H9 (cell line): ENCODE results near the gene FAM24B. TPM values are rescaled to one million over a fixed set of nuclear protein-coding genes. Genes with fewer than 3 reads are reported as not detected.

ENCODE experiments used
- DNase-seq: peaks from one replicate; pipeline ENCODE4 v3.0.0-alpha.2; 2017
- H2AFZ ChIP-seq: one replicate; pipeline ENCODE4 v1.6.1; 2013; ENCODE audit warnings: mild to moderate bottlenecking, low read length, control low read depth, moderate library complexity
- H2AK5ac ChIP-seq: 2 replicates; pipeline ENCODE4 v1.6.1; 2013; ENCODE audit warnings: low read length, control low read depth, mixed read lengths; ENCODE audit not compliant: insufficient read length
- H2BK120ac ChIP-seq: one replicate; pipeline ENCODE4 v1.6.1; 2013; ENCODE audit warnings: low read depth, mild to moderate bottlenecking, low read length, control low read depth, inconsistent platforms; ENCODE audit not compliant: poor library complexity, severe bottlenecking
- H2BK12ac ChIP-seq: 2 replicates; pipeline ENCODE4 v1.6.1; 2013; ENCODE audit warnings: low read length, control low read depth, mixed read lengths, low read depth; ENCODE audit not compliant: insufficient read length
- H2BK15ac ChIP-seq: 2 replicates; pipeline ENCODE4 v1.6.1; 2013; ENCODE audit warnings: low read depth, low read length, control low read depth
- H2BK20ac ChIP-seq: one replicate; pipeline ENCODE4 v1.6.1; 2013; ENCODE audit warnings: low read depth, mild to moderate bottlenecking, low read length, control low read depth, inconsistent platforms; ENCODE audit not compliant: poor library complexity, severe bottlenecking
- H2BK5ac ChIP-seq: 2 replicates; pipeline ENCODE4 v1.6.1; 2013; ENCODE audit warnings: low read length, control low read depth, mixed read lengths; ENCODE audit not compliant: insufficient read length
- H3K14ac ChIP-seq: 2 replicates; pipeline ENCODE4 v1.6.1; 2013; ENCODE audit warnings: low read length, control low read depth; ENCODE audit not compliant: insufficient read depth
- H3K18ac ChIP-seq: 2 replicates; pipeline ENCODE4 v1.6.1; 2013; ENCODE audit warnings: low read depth, mild to moderate bottlenecking, mixed read lengths, low read length, control low read depth; ENCODE audit not compliant: insufficient read length
- H3K23ac ChIP-seq: 2 replicates; pipeline ENCODE4 v1.6.1; 2013; ENCODE audit warnings: low read length, control low read depth, mixed read lengths, low read depth; ENCODE audit not compliant: insufficient read length
- H3K23me2 ChIP-seq: 2 replicates; pipeline ENCODE4 v1.6.1; 2013; ENCODE audit warnings: low read depth, mild to moderate bottlenecking, mixed read lengths, low read length, control low read depth; ENCODE audit not compliant: insufficient read length, poor library complexity, severe bottlenecking
- H3K27ac ChIP-seq: 2 replicates; pipeline ENCODE4 v1.5.1; 2013; ENCODE audit warnings: low read length, control low read depth, mixed read lengths, low read depth; ENCODE audit not compliant: insufficient read length
- H3K27me3 ChIP-seq: 2 replicates; pipeline ENCODE4 v1.6.1; 2013; ENCODE audit warnings: low read length, control low read depth, inconsistent platforms; ENCODE audit not compliant: insufficient read depth
- H3K4ac ChIP-seq: 2 replicates; pipeline ENCODE4 v1.6.1; 2013; ENCODE audit warnings: low read depth, mild to moderate bottlenecking, control low read depth, inconsistent platforms, low read length, moderate library complexity
- H3K4me1 ChIP-seq: 2 replicates; pipeline ENCODE4 v1.6.1; 2013; ENCODE audit warnings: low read length, control low read depth, inconsistent platforms; ENCODE audit not compliant: insufficient read depth
- H3K4me2 ChIP-seq: 2 replicates; pipeline ENCODE4 v1.6.1; 2013; ENCODE audit warnings: low read length, control low read depth, mixed read lengths; ENCODE audit not compliant: insufficient read length, insufficient read depth
- H3K56ac ChIP-seq: 2 replicates; pipeline ENCODE4 v1.6.1; 2013; ENCODE audit warnings: low read depth, mild to moderate bottlenecking, mixed read lengths, low read length, control low read depth; ENCODE audit not compliant: insufficient read length
- H3K79me1 ChIP-seq: 2 replicates; pipeline ENCODE4 v1.6.1; 2013; ENCODE audit warnings: low read depth, mild to moderate bottlenecking, moderate library complexity, low read length, control low read depth, inconsistent platforms; ENCODE audit not compliant: insufficient read depth, poor library complexity, severe bottlenecking
- H3K79me2 ChIP-seq: 2 replicates; pipeline ENCODE4 v1.6.1; 2013; ENCODE audit warnings: low read length, control low read depth, inconsistent platforms; ENCODE audit not compliant: insufficient read depth
- H3K9ac ChIP-seq: 2 replicates; pipeline ENCODE4 v1.6.1; 2013; ENCODE audit warnings: low read length, control low read depth, mixed read lengths; ENCODE audit not compliant: insufficient read length; ENCODE audit errors: extremely low read depth
- H3K9me3 ChIP-seq: one replicate; pipeline ENCODE4 v1.6.1; 2013; ENCODE audit warnings: low read depth, low read length, inconsistent platforms; ENCODE audit not compliant: control insufficient read depth
- H3T11ph ChIP-seq: one replicate; pipeline ENCODE4 v1.6.1; 2013; ENCODE audit warnings: mild to moderate bottlenecking, low read length, control low read depth, inconsistent platforms
- H4K20me1 ChIP-seq: one replicate; pipeline ENCODE4 v1.6.1; 2013; ENCODE audit not compliant: control insufficient read depth, insufficient read length, insufficient read depth
- H4K5ac ChIP-seq: 2 replicates; pipeline ENCODE4 v1.6.1; 2013; ENCODE audit warnings: low read depth, mild to moderate bottlenecking, mixed read lengths, low read length, control low read depth; ENCODE audit not compliant: insufficient read length
- H4K8ac ChIP-seq: replicated peaks from 2 replicates; pipeline ENCODE4 v1.6.1; 2013; ENCODE audit warnings: low read length, control low read depth, mixed read lengths, low read depth; ENCODE audit not compliant: insufficient read length
- H4K91ac ChIP-seq: 2 replicates; pipeline ENCODE4 v1.6.1; 2013; ENCODE audit warnings: low read depth, mild to moderate bottlenecking, moderate library complexity, mixed read lengths, low read length, control low read depth; ENCODE audit not compliant: insufficient read length
- H3K27ac Mint-ChIP-seq, 3 experiments: 2 replicates in 2 of 3; 3 replicates in 1 of 3; pipeline ENCODE4 v1.8.0; 2020 to 2021; ENCODE audit warnings: mixed read lengths in 3 of 3, mild to moderate bottlenecking in 1 of 3, moderate library complexity in 1 of 3
- H3K27me3 Mint-ChIP-seq: 2 replicates; pipeline ENCODE4 v1.8.0; 2021; ENCODE audit warnings: low read depth, mild to moderate bottlenecking, moderate library complexity, mixed read lengths
- H3K36me3 Mint-ChIP-seq, 3 experiments: 2 replicates in 2 of 3; 3 replicates in 1 of 3; pipeline ENCODE4 v1.8.0; 2020 to 2021; ENCODE audit warnings: low read depth in 3 of 3, mixed read lengths in 3 of 3; ENCODE audit not compliant: insufficient read depth in 1 of 3
- H3K4me1 Mint-ChIP-seq, 2 experiments: 2 replicates each; pipeline ENCODE4 v1.8.0; 2020; ENCODE audit warnings: mixed read lengths in 2 of 2
- H3K4me3 Mint-ChIP-seq, 2 experiments: 2 replicates in 1 of 2; 3 replicates in 1 of 2; pipeline ENCODE4 v1.8.0; 2020 to 2021; ENCODE audit warnings: mild to moderate bottlenecking in 2 of 2, mixed read lengths in 2 of 2, moderate library complexity in 1 of 2
- H3K9me3 Mint-ChIP-seq, 2 experiments: 2 replicates in 1 of 2; 3 replicates in 1 of 2; pipeline ENCODE4 v1.8.0; 2020; ENCODE audit warnings: mild to moderate bottlenecking in 2 of 2, mixed read lengths in 2 of 2, moderate library complexity in 1 of 2
- WGBS: extraction: QIAGEN DNeasy Blood & Tissue Kit; methylation state at CpG from one replicate; pipeline ENCODE4 v1.1.7; 2013; ENCODE audit warnings: missing lambda C conversion rate, low lambda C conversion rate, mixed read lengths; ENCODE audit not compliant: insufficient read length; ENCODE audit errors: extremely low coverage; 5-methylcytosine and 5-hydroxymethylcytosine counted together
- total RNA-seq: library from RNA; stranded (reverse); gene quantifications from 2 replicates; pipeline ENCODE4 v1.2.1, GENCODE V29; 2021
- TF ChIP-seq, protein P1 (sequence below): fragments of 200-600 bp; sonication (generic); conservative IDR thresholded peaks from 3 replicates; pipeline ENCODE4 v1.8.0; 2021; ENCODE audit warnings: antibody characterized with exemption, mild to moderate bottlenecking

The FAM24B gene
- total RNA-seq, 1 experiment from 2014 or later: not detected

DNA sequence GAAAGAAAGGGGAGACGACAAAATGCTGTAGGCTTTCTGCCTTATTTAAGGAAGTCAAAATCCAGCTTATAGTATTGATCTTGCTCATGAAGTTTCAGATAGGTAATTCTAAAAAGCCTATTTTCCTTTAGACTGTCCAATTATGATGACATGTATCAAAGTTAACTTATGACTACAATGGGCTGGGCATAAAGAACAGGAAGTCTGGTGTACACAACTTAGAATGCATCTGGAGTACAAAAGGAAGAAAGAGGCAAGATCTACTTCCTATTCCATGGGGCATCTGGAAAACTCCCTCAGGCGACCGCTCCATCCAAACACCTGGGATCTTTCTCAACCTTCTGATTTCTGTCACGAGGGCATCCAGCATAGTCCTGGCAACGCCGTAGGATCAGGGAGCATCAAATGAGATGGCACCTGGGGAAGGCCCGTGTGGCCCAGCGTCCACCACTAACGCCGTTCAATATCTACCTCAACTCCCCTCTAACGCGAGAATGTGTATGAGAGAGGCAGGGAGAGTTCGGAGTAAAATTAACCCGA lies 512 bp downstream of the FAM24B start:
- Histone ChIP-seq H3K9me3 (no peaks in the 10 kb centered on the region), H2BK20ac (no peak overlapping the region), H4K5ac (no peak overlapping the region), H4K20me1 (no peaks in the 10 kb centered on the region), H3K79me1 (no peaks in the 10 kb centered on the region), H3K27ac (no peak overlapping the region), H3K27me3 (no peaks in the 10 kb centered on the region), H2BK15ac (no peak overlapping the region), H2BK120ac (no peak overlapping the region), H3K18ac (no peak overlapping the region), H2AK5ac (no peak overlapping the region), H3K4me2 (no peak overlapping the region), H3K56ac (no peak overlapping the region), H3K79me2 (no peaks in the 10 kb centered on the region), H4K8ac (no peak overlapping the region), H3K4me1 (no peaks in the 10 kb centered on the region; the same call in 1 of the 2 replicates), H2BK12ac (no peak overlapping the region), H3K23me2 (no peaks in the 10 kb centered on the region), H4K91ac (no peak overlapping the region), H2BK5ac (no peak overlapping the region), H3T11ph (no peak overlapping the region), H2AFZ (no peak overlapping the region), H3K14ac (no peak overlapping the region), H3K23ac (no peak overlapping the region), H3K4ac (no peak overlapping the region), H3K9ac (no peak overlapping the region)
- TF ChIP-seq, protein P1, sequence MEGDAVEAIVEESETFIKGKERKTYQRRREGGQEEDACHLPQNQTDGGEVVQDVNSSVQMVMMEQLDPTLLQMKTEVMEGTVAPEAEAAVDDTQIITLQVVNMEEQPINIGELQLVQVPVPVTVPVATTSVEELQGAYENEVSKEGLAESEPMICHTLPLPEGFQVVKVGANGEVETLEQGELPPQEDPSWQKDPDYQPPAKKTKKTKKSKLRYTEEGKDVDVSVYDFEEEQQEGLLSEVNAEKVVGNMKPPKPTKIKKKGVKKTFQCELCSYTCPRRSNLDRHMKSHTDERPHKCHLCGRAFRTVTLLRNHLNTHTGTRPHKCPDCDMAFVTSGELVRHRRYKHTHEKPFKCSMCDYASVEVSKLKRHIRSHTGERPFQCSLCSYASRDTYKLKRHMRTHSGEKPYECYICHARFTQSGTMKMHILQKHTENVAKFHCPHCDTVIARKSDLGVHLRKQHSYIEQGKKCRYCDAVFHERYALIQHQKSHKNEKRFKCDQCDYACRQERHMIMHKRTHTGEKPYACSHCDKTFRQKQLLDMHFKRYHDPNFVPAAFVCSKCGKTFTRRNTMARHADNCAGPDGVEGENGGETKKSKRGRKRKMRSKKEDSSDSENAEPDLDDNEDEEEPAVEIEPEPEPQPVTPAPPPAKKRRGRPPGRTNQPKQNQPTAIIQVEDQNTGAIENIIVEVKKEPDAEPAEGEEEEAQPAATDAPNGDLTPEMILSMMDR: no peak
- no peaks in the 10 kb centered on the region for H3K9me3 Mint-ChIP-seq
- no peak for DNase-seq
- H3K4me1 Mint-ChIP-seq: peaks cover 48 to 54% of the 10 kb centered on the region in 2 experiments
- no peaks in the 10 kb centered on the region; a peak in 2 of 7 replicates for H3K36me3 Mint-ChIP-seq
- no peak overlapping the region; a peak in 1 of 5 replicates for H3K4me3 Mint-ChIP-seq
- H3K27ac Mint-ChIP-seq: peak overlapping the region in 1 of 3 experiments; percentile 10; a peak in 2 of 7 replicates
- H3K27me3 Mint-ChIP-seq: peaks cover 1% of the 10 kb centered on the region; the same call in 1 of the 2 replicates
- no CpG with 5 or more reads among the region's 14 CpGs for WGBS
